ENCODE data around the gene CD99L2.

DNA sequence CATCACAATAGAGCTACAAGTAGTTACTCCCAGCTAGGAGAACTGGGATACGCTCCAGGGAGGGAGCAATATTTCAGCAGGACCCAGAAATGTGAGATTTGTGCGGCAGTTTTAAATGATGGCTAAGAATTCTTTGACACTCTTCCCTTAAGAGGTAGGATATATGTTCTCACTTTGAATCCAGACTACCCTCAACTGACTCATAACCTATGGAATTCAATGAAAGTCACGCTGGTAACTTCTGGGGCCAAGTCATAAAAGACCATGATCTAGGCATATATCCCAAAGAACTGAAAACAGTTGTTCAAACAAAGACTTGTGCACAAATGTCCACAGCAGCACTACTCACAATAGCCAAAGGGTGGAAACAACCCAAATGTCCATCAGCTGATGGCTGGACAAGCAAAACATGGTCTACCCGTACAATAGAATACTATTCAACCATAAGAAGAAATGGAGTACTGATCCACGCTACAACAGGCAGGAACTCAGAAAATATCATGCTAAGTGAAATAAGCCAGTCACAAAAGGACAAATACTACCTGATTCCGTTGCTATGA, 10.5 kb downstream of the CD99L2 start:
- TF ChIP-seq POLR2A (IDR thresholded peaks at IDR 0.05) (no peak), CTCF (IDR thresholded peaks at IDR 0.05) (no peak)
